Calu3 (cell line): Measurements from ENCODE around the gene DLX3. TPM values are rescaled to one million over a fixed set of nuclear protein-coding genes. Genes with fewer than 3 reads are reported as not detected.

Source experiments
- BruUV-seq: library from RNA; stranded (reverse); fragments of 400-500 nt; replicated peaks from 2 replicates; lab custom pipeline; 2021; lab: Mats Ljungman, UMichigan
- CTCF ChIA-PET: fragments of 300-600 bp; sonication (Branson Sonifier 250); formaldehyde crosslinking; loops from one replicate; lab custom pipeline; 2022; ENCODE audit warnings: antibody characterized with exemption; lab: Charles Lee
- DNase-seq: peaks from one replicate; pipeline ENCODE4 v3.0.0; 2022
- H3K27ac Mint-ChIP-seq: one replicate; pipeline ENCODE4 v1.8.0; 2022; ENCODE audit warnings: mixed read lengths; ENCODE audit not compliant: unreplicated experiment
- H3K27me3 Mint-ChIP-seq: one replicate; pipeline ENCODE4 v1.8.0; 2022; ENCODE audit warnings: mixed read lengths; ENCODE audit not compliant: unreplicated experiment
- H3K36me3 Mint-ChIP-seq: one replicate; pipeline ENCODE4 v1.8.0; 2022; ENCODE audit warnings: mild to moderate bottlenecking, moderate library complexity, mixed read lengths; ENCODE audit not compliant: insufficient read depth, unreplicated experiment
- H3K4me1 Mint-ChIP-seq: one replicate; pipeline ENCODE4 v1.8.0; 2022; ENCODE audit warnings: mild to moderate bottlenecking, low read depth, mixed read lengths; ENCODE audit not compliant: unreplicated experiment
- H3K4me3 Mint-ChIP-seq: one replicate; pipeline ENCODE4 v1.8.0; 2022; ENCODE audit warnings: mild to moderate bottlenecking, low read depth, moderate library complexity, mixed read lengths; ENCODE audit not compliant: unreplicated experiment
- H3K9me3 Mint-ChIP-seq: one replicate; pipeline ENCODE4 v1.8.0; 2022; ENCODE audit warnings: low read depth, mixed read lengths; ENCODE audit not compliant: unreplicated experiment
- intact Hi-C: fragments of 100-400 bp; cut with micrococcal nuclease; formaldehyde crosslinking; loops from one replicate; pipeline ENCODE4 v1.10.0; 2022; ENCODE audit not compliant: unreplicated experiment
- total RNA-seq: library from RNA; stranded (reverse); gene quantifications from 2 replicates; pipeline ENCODE4 v1.2.3, GENCODE V29; 2022
- TF ChIP-seq, protein P1 (sequence below): fragments of 200-600 bp; IDR thresholded peaks from one replicate; pipeline ENCODE4 v1.8.0; 2022; ENCODE audit warnings: antibody characterized with exemption; ENCODE audit not compliant: unreplicated experiment

DLX3 gene
- total RNA-seq, 1 experiment from 2014 or later = not detected

DNA sequence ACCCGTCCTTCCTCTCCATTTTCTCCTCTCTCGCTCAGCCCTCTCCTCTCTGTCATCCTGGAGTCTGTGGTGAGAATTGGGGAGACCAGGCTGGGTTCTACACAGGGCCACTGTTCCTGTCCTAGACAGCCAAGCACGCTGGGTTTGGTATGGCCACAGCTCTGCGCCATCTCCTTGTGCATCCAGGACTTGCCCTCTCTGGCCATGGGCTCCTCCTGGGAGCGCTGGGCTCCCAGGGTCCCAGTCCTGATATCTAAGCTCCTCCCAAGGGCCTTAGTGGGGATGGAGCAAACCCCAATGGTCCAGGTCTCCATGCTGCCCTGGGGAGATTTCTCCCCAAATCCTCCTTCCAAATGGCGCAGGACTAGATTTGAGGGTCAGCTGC lies 33.7 kb upstream of the DLX3 start:
- peaks cover 35% of the 10 kb centered on the region for H3K4me1 Mint-ChIP-seq
- H3K27me3 Mint-ChIP-seq = no peaks in the 10 kb centered on the region
- intact Hi-C loops = no loop called here

DNA sequence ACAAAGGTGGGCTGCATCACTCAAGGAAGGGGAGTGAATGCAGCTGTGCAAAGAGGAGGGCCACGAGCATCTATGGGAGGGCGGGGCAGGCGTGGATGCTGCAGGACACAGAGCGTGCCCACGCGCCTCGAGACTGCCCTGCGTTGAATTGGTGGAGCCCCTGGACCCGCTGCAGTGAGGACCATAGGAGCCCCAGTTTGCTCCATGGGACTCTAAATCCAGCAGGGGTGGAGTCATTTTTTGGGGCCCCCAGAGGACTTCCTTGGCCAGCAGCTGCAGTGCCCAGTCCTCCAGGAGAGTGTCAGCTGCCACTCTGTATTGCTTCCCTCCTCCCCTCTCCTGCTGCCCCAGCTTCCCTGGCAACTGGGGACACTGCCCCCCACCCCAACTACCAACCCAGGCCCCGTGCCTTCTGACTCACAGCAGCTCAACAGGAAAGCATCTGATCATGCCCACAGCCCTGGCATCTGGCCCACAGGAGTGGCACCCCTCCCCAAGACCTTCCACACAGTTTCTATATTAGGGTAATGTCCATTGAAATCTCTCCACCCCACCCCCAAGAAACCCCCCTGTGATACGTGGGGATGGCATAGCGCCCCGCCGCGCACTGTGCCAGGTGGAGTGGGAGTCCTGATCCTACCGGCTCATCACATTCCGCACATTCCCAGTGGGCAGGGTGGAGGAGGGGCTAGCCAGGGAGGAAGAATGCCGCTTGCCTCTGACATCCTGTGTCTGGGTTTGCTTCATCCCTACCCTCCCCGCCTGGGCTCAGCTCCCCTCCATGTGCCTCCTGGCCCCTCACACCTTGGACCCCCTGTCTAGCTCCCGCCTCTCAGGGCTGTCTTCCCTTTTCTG lies 33.1 kb upstream of the DLX3 start:
- Mint-ChIP-seq H3K9me3 (no peaks in the 10 kb centered on the region), H3K27me3 (no peaks in the 10 kb centered on the region), H3K36me3 (peaks cover 34% of the 10 kb centered on the region), H3K4me3 (peak overlapping the region; percentile 68), H3K4me1 (peaks cover 33% of the 10 kb centered on the region), H3K27ac (peak overlapping the region; percentile 85)
- TF ChIP-seq, protein P1, sequence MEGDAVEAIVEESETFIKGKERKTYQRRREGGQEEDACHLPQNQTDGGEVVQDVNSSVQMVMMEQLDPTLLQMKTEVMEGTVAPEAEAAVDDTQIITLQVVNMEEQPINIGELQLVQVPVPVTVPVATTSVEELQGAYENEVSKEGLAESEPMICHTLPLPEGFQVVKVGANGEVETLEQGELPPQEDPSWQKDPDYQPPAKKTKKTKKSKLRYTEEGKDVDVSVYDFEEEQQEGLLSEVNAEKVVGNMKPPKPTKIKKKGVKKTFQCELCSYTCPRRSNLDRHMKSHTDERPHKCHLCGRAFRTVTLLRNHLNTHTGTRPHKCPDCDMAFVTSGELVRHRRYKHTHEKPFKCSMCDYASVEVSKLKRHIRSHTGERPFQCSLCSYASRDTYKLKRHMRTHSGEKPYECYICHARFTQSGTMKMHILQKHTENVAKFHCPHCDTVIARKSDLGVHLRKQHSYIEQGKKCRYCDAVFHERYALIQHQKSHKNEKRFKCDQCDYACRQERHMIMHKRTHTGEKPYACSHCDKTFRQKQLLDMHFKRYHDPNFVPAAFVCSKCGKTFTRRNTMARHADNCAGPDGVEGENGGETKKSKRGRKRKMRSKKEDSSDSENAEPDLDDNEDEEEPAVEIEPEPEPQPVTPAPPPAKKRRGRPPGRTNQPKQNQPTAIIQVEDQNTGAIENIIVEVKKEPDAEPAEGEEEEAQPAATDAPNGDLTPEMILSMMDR = no peak
- intact Hi-C loops = loop anchor here (1.0 kb wide), 3 partner anchors 27 to 59 kb away; no protein-coding TSS in a partner anchor
- CTCF ChIA-PET = interaction anchor here (0.6 to 5.7 kb wide), 17 partner anchors 10 to 479 kb away, joined by 3 to 142 read pairs (median 5); partner anchors contain the start of gene ITGA3
- no TSS peak for BruUV-seq
- peak; percentile 98 for DNase-seq

More for the DNA sequence above, 33.7 kb upstream of the DLX3 start:
- Mint-ChIP-seq H3K36me3 (peaks cover 34% of the 10 kb centered on the region), H3K4me3 (peak overlapping the region; percentile 68), H3K27ac (peak overlapping the region; percentile 85), H3K9me3 (no peaks in the 10 kb centered on the region)
- no TSS peak for BruUV-seq
- CTCF ChIA-PET = interaction anchor here (0.6 to 5.7 kb wide), 10 partner anchors 9 to 478 kb away, joined by 3 to 142 read pairs (median 9); partner anchors contain the start of gene ITGA3
- TF ChIP-seq, protein P1 = no peak
- no peak for DNase-seq

DNA sequence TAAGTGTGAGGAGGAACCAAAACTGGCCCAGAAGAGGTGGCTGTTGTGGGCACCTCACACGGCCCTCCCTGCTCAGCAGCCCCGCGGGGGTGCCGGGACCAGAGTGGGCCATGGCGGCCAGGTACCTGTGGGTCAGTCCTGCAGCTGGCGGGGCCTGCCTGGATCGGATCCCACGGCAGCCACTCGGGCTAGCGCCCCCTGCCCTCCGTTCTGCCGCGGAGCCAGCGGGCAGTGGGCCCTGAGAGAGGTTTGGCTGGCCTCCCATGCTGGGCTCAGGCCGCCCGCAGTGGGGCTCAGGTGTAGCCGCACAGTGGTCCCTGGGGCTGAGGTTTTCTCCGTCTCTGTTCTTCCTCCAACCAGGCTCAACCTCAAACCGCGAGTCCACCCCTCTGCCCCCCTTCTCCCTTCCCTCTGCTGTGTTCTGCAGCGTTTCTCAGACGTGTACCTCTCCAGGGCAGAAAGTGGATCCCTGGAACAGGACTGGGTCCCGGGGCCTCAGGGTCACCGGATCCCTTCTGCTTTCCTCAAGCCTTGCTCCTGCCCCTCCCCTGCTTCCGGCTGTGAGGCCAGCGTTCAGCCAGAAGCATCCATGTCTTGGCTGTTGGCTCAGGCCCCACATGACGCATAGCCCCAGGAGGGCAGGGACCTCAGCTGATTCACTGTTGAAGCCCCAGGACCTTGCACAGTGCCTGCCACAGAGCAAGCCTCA lies 32.3 kb upstream of the DLX3 start:
- peak; percentile 97 for DNase-seq
- TF ChIP-seq, protein P1 = no peak
- Mint-ChIP-seq H3K4me3 (peak overlapping the region; percentile 68), H3K9me3 (no peaks in the 10 kb centered on the region), H3K4me1 (peaks cover 41% of the 10 kb centered on the region), H3K27ac (peak overlapping the region; percentile 85), H3K36me3 (peaks cover 34% of the 10 kb centered on the region), H3K27me3 (no peaks in the 10 kb centered on the region)
- TSS peak; percentile 98 for BruUV-seq
- intact Hi-C loops = loop anchor here (1.0 kb wide), 3 partner anchors 28 to 60 kb away; no protein-coding TSS in a partner anchor
- CTCF ChIA-PET = interaction anchor here (0.6 to 5.7 kb wide), 25 partner anchors 8 to 392 kb away, joined by 3 to 142 read pairs (median 5); partner anchors contain the start of genes DLX3 and ITGA3

DNA sequence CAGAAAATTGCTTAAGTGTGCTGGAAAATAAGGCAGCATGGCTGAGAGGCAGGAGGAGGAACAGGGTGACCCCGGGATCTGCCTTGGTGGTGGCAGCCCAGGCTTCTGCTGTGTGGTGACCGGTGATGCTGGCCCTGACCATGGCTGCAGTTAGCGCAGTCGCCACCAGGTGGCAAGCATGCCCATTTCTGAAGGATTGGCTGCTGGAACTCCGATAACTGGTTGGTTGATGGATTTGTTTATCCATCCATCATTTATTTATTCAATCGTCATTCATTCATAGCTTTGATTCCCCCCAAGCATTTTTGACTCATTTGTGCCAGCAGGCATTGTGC lies 31.8 kb upstream of the DLX3 start:
- H3K9me3 Mint-ChIP-seq = no peaks in the 10 kb centered on the region
- no TSS peak for BruUV-seq

More for the DNA sequence above, 31.8 kb upstream of the DLX3 start:
- Mint-ChIP-seq H3K4me3 (peak overlapping the region; percentile 68), H3K36me3 (peaks cover 34% of the 10 kb centered on the region), H3K27me3 (no peaks in the 10 kb centered on the region), H3K4me1 (peaks cover 42% of the 10 kb centered on the region), H3K27ac (peak overlapping the region; percentile 85)
- peak; percentile 98 for DNase-seq
- TF ChIP-seq, protein P1 = peak; percentile 99
- CTCF ChIA-PET = interaction anchor here (0.6 to 5.7 kb wide), 17 partner anchors 8 to 392 kb away, joined by 3 to 142 read pairs (median 5); partner anchors contain the start of genes DLX3 and ITGA3
- intact Hi-C loops = loop anchor here (1.0 kb wide), 3 partner anchors 28 to 60 kb away; no protein-coding TSS in a partner anchor
